IMR-90 (cell line): ENCODE results near the gene FAM181B. TPM values are rescaled to one million over a fixed set of nuclear protein-coding genes. Genes with fewer than 3 reads are reported as not detected.

Experiments
- ATAC-seq: fragments of 200-7000 bp; cut with Tn5 transposase; 2 replicates; pipeline ENCODE4 v1.9.1; 2020; ENCODE audit warnings: low read depth, mild to moderate bottlenecking, moderate library complexity
- BruUV-seq: library from RNA; stranded (reverse); fragments of 400-500 nt; replicated peaks from 2 replicates; lab custom pipeline; 2021; lab: Mats Ljungman, UMichigan
- CTCF ChIA-PET: fragments of 300-600 bp; formaldehyde crosslinking; extraction: SDS; loops from one replicate; lab custom pipeline; 2021; ENCODE audit warnings: antibody characterized with exemption; lab: Yijun Ruan, JAX
- POLR2A ChIA-PET: fragments of 300-600 bp; sonication (Branson Sonifier 250); formaldehyde crosslinking; loops from one replicate; lab custom pipeline; 2022; ENCODE audit warnings: antibody characterized with exemption; ENCODE audit not compliant: unreplicated experiment; lab: Charles Lee
- DNase-seq: peaks from one replicate; pipeline ENCODE4 v3.0.0; 2013
- H2AFZ ChIP-seq: replicated peaks from 2 replicates; pipeline ENCODE3; 2013; ENCODE audit warnings: low read length, mild to moderate bottlenecking; ENCODE audit not compliant: poor library complexity
- H2AK5ac ChIP-seq: 2 replicates; pipeline ENCODE4 v1.6.1; 2013; ENCODE audit warnings: low read depth, low read length, inconsistent platforms
- H2AK9ac ChIP-seq: replicated peaks from 2 replicates; pipeline ENCODE3; 2013; ENCODE audit warnings: mild to moderate bottlenecking, low read depth, low read length, moderate library complexity; ENCODE audit not compliant: poor library complexity
- H2BK120ac ChIP-seq: 2 replicates; pipeline ENCODE4 v1.6.1; 2013; ENCODE audit warnings: low read depth, low read length, inconsistent platforms
- H2BK15ac ChIP-seq: 3 replicates; pipeline ENCODE4 v1.6.1; 2013; ENCODE audit warnings: low read depth, low read length, inconsistent platforms
- H2BK20ac ChIP-seq: 2 replicates; pipeline ENCODE4 v1.6.1; 2013; ENCODE audit warnings: low read depth, mild to moderate bottlenecking, inconsistent platforms, low read length, moderate library complexity
- H2BK5ac ChIP-seq: 2 replicates; pipeline ENCODE4 v1.6.1; 2013; ENCODE audit warnings: mild to moderate bottlenecking, low read depth, low read length, inconsistent platforms; ENCODE audit not compliant: poor library complexity, severe bottlenecking
- H3K14ac ChIP-seq: replicated peaks from 2 replicates; pipeline ENCODE4 v1.6.1; 2013; ENCODE audit warnings: low read depth, low read length, inconsistent platforms
- H3K18ac ChIP-seq: 2 replicates; pipeline ENCODE4 v1.6.1; 2013; ENCODE audit warnings: low read depth, low read length, control low read depth
- H3K23ac ChIP-seq: 2 replicates; pipeline ENCODE4 v1.6.1; 2013; ENCODE audit warnings: low read depth, low read length, inconsistent platforms
- H3K27ac ChIP-seq: 2 replicates; pipeline ENCODE4 v1.5.1; 2013; ENCODE audit warnings: mild to moderate bottlenecking, control low read depth, low read length; ENCODE audit not compliant: insufficient read depth
- H3K27me3 ChIP-seq: 2 replicates; pipeline ENCODE4 v1.6.1; 2013; ENCODE audit warnings: low read length; ENCODE audit not compliant: control insufficient read depth, insufficient read depth
- H3K36me3 ChIP-seq: 2 replicates; pipeline ENCODE4 v1.6.1; 2013; ENCODE audit warnings: low read length, mixed read lengths; ENCODE audit not compliant: control insufficient read depth, insufficient read depth
- H3K4ac ChIP-seq: 2 replicates; pipeline ENCODE4 v1.6.1; 2013; ENCODE audit warnings: low read depth, low read length, inconsistent platforms
- H3K4me1 ChIP-seq: 2 replicates; pipeline ENCODE4 v1.6.1; 2013; ENCODE audit warnings: low read length, mixed read lengths; ENCODE audit not compliant: control insufficient read depth, insufficient read depth
- H3K4me2 ChIP-seq: 2 replicates; pipeline ENCODE4 v1.6.1; 2013; ENCODE audit warnings: low read depth, mild to moderate bottlenecking, control low read depth, low read length, moderate library complexity
- H3K4me3 ChIP-seq: 2 replicates; pipeline ENCODE4 v1.5.1; 2013; ENCODE audit warnings: low read depth, mild to moderate bottlenecking, control low read depth, low read length, moderate library complexity; ENCODE audit not compliant: insufficient read depth
- H3K56ac ChIP-seq: 2 replicates; pipeline ENCODE4 v1.6.1; 2013; ENCODE audit warnings: low read length, inconsistent platforms; ENCODE audit not compliant: insufficient read depth; ENCODE audit errors: extremely low read depth
- H3K79me1 ChIP-seq, 2 experiments: 2 replicates each; pipeline ENCODE4 v1.6.1; 2013; ENCODE audit warnings: low read length in 2 of 2, inconsistent platforms in 1 of 2, low read depth in 1 of 2
- H3K9ac ChIP-seq: 2 replicates; pipeline ENCODE4 v1.6.1; 2013; ENCODE audit warnings: low read depth, low read length, control low read depth
- H3K9me1 ChIP-seq: 2 replicates; pipeline ENCODE4 v1.6.1; 2013; ENCODE audit warnings: low read length, inconsistent platforms; ENCODE audit not compliant: insufficient read depth
- H3K9me3 ChIP-seq: 2 replicates; pipeline ENCODE4 v1.6.1; 2013; ENCODE audit warnings: low read length; ENCODE audit not compliant: control insufficient read depth, insufficient read depth
- H4K20me1 ChIP-seq: 2 replicates; pipeline ENCODE4 v1.6.1; 2013; ENCODE audit warnings: low read length, inconsistent platforms; ENCODE audit not compliant: insufficient read depth
- H4K5ac ChIP-seq: 2 replicates; pipeline ENCODE4 v1.6.1; 2013; ENCODE audit warnings: mild to moderate bottlenecking, low read depth, low read length, control low read depth
- H4K8ac ChIP-seq, 2 experiments: 2 replicates each; pipeline ENCODE4 v1.6.1; 2013; ENCODE audit warnings: low read depth in 2 of 2, low read length in 2 of 2, control low read depth in 1 of 2, inconsistent platforms in 1 of 2
- H4K91ac ChIP-seq: 2 replicates; pipeline ENCODE4 v1.6.1; 2013; ENCODE audit warnings: low read depth, low read length, inconsistent platforms; ENCODE audit not compliant: insufficient read depth
- RCOR1 ChIP-seq: IDR thresholded peaks from 2 replicates; pipeline ENCODE4 v1.6.1; 2012; ENCODE audit warnings: mild to moderate bottlenecking, low read length, improper control_type of control experiment; ENCODE audit not compliant: insufficient replicate concordance
- WGBS, 2 experiments: methylation state at CpG; one replicate each; pipeline versions ENCODE4 v1.1.5 to v1.1.7; 2013; ENCODE audit warnings: missing lambda C conversion rate in 2 of 2; ENCODE audit not compliant: insufficient read length in 1 of 2; ENCODE audit errors: extremely low coverage in 2 of 2; 5-methylcytosine and 5-hydroxymethylcytosine counted together
- dilution Hi-C: fragments of 300-500 bp; cut with HindIII; formaldehyde crosslinking; loops from one replicate; pipeline ENCODE4 v1.14.3; 2018; ENCODE audit warnings: low sequenced_read_pairs; ENCODE audit not compliant: unreplicated experiment
- in situ Hi-C: fragments of 300-500 bp; cut with MboI; formaldehyde crosslinking; loops from 3 replicates; pipeline ENCODE4 v1.14.3; 2019; ENCODE audit warnings: low sequenced_read_pairs, inconsistent platforms, mixed read lengths
- intact Hi-C: fragments of 100-400 bp; cut with micrococcal nuclease; formaldehyde crosslinking; loops from 2 replicates; pipeline ENCODE4 v1.10.0; 2022
- polyA plus RNA-seq, 3 experiments: library from polyadenylated mRNA; depleted of rRNA; stranded (reverse); fragments of >200 nt; gene quantifications; 2 replicates each; pipeline ENCODE4 v1.2.3, GENCODE V29; 2012; ENCODE audit warnings: low replicate concordance in 1 of 3
- total RNA-seq: library from RNA; depleted of rRNA; stranded (reverse); fragments of >200 nt; gene quantifications from 2 replicates; pipeline ENCODE4 v1.2.3, GENCODE V29; 2012

Gene FAM181B
- total and polyA plus RNA-seq, 2 of the 4 experiments (the other 2 are of a cell fraction), result not detected

GRCh38 chr11:82686211-82686610 is 47.5 kb downstream of the FAM181B start:
- Histone ChIP-seq H2AK5ac (no peak overlapping the region), H3K9me1 (no peaks in the 10 kb centered on the region), H2BK5ac (no peak overlapping the region), H4K91ac (no peak overlapping the region), H3K9ac (no peak overlapping the region), H2BK120ac (no peak overlapping the region), H4K8ac (no peak overlapping the region), H2BK20ac (no peak overlapping the region), H3K56ac (no peak overlapping the region), H2BK15ac (no peak overlapping the region), H3K27me3 (no peaks in the 10 kb centered on the region; the same call in 1 of the 2 replicates), H3K27ac (no peak overlapping the region), H3K4me1 (no peaks in the 10 kb centered on the region), H2AFZ (no peak overlapping the region), H3K14ac (no peak overlapping the region), H3K4ac (no peak overlapping the region), H3K36me3 (no peaks in the 10 kb centered on the region), H3K9me3 (no peaks in the 10 kb centered on the region), H3K4me3 (no peak overlapping the region), H4K5ac (no peak overlapping the region), H2AK9ac (no peak overlapping the region), H3K4me2 (no peak overlapping the region), H4K20me1 (no peaks in the 10 kb centered on the region), H3K23ac (no peak overlapping the region), H3K18ac (no peak overlapping the region), H3K79me1 (no peaks in the 10 kb centered on the region)
- no TSS peak for BruUV-seq
- in situ Hi-C loops (loop anchor here (25.0 kb wide), 1 partner anchor 1126 kb away; no protein-coding TSS in a partner anchor), intact Hi-C loops (no loop called here), dilution Hi-C loops (no loop called here)
- no peak for TF ChIP-seq RCOR1
- ChIA-PET POLR2A (no interaction called here), CTCF (no interaction called here)
- DNase-seq (no peak), ATAC-seq (no peak)
- no CpG with 5 or more reads among the region's 2 CpGs for WGBS, 2 experiments
